GM18520 (cell line): Measurements from ENCODE around the gene EGFL7.

Experiments used
- ATAC-seq: cut with Tn5 transposase; IDR thresholded peaks from one replicate; pipeline ENCODE4 v1.9.1; 2021; ENCODE audit not compliant: unreplicated experiment

EGFL7 gene

DNA sequence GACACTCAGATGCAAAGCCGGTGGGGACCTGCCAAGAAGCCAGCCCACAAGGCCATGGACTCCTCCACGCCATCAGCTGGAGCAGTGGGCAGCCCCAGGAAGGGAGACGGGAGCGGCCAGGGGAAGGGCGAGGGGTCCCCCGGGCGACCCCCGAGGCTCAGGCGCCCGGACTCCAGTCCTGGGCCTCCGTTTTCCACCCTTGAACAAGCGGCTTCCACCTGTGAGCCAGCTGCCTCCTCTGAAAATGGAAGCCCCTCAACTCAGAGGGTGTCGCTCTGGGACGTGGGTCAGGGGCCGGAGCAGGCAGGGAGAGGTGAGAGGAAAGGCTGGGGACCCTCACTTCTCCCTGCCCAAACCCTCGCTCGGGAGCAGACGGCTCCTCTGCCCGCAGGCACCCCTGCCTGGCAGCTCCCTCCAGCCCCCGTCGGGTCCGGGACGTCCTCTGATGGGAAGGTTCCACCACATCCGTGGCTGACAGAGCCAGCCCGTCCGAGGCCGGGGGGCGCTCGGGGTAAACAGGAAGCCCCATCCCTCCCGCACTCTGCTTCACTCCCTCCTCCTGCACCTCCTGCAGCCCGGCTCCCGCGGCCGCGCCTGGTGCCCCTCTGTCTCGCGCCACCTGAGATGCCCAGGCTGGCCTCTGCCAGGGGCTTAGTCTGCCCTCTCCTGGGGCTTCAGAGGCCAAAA, 3.7 kb upstream of the EGFL7 start:
- ATAC-seq = no peak

DNA sequence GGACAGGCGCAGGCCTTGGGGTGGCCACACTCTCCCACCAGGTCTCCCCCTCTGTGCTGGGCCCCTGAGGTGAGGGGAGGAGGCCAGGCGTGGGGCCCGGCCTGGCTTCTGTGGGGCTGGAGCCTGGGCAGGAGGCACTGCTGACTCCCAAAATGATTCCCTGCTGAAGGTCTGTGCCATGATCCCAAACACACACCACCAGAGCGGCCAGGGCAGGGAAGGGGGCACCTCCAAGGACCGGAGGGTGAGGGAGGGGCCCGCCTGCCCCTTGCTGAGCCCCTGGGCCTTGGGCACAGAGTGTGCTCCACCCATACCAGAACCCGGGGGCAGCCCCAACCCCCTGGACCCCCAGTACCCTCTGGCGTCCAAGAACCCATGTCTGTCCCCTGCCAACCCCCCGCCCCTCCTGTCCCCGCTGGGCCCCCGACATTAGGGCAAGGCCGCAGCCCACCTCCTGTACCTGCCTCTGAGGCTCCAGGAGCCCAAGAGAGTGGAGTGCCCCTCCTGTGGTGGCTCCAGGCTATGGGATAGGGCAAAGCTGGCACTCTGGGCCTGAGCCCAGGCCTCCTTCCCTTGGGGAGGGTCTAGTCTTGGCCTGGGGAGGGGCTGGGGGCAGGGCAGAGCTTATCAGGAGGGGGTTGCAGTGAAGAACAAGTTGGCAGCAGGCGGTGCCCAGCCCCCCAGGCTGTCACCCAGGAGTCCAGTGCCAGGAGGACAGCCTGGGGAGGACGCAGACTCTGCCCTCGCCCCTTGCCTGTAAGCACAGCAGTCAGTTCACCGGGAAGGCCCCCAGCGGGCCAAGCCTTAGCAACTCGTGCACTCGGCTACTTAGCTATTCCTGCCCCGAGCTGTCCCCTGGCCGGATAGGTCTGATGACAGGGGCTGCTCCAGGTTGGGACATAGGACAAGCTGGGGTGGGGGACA, 2.6 kb upstream of the EGFL7 start:
- ATAC-seq = no peak

DNA sequence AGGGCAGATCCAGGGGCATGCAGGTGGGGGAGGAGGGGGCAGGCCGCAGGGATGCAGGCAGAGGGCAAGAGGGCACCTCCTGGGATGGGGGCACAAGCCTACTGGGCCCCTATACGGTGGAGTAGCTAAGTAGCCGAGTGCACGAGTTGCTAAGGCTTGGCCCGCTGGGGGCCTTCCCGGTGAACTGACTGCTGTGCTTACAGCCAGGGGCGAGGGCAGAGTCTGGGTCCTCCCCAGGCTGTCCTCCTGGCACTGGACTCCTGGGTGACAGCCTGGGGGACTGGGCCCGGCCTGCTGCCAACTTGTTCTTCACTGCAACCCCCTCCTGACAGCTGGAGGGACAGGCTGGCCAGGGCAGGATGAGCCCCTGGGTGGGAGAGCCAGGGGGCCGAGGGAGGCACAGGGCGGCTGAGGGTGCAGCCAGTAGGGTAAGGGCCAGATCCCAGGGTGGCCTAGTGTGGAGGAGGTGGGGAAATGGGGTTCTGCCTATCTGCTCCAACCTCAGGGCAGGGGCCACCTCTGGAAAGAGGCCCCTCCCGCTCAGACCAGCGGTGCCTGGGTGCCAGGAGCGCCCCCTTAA, 1.7 kb upstream of the EGFL7 start:
- ATAC-seq = no peak

DNA sequence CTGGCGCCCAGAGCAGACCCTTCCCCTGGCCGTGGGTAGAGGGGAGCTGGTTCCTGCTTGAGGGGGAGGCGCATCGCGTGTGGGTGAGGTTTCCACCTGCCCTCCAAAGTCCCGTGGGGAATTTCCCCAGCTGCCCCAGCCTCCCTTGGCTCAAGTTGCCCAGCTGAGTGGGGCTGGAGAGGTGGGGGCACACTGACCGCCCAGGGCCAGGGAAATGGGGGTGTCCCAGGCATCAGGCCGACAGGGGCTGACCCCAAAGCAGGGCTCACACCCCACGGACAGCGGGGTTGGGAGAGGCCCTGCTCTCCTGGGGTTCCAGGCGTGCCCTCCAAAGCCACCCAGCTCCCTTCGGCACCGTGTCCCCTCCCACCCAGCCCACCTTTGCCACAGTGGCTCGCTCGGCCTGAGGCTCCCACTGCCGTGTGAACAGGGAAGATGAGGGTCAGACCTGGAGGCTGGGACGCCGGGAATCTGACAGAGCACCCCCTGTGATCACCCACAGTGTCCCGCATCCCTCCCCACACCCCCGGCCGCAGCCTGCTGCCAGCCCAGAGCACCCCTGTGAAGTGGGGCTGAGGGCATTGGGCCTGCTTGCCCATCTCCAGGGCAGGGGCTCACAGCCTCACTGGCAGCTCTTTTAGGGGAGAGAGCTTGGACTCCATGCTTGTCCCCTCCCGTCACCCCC, 933 bp upstream of the EGFL7 start:
- ATAC-seq = no peak

DNA sequence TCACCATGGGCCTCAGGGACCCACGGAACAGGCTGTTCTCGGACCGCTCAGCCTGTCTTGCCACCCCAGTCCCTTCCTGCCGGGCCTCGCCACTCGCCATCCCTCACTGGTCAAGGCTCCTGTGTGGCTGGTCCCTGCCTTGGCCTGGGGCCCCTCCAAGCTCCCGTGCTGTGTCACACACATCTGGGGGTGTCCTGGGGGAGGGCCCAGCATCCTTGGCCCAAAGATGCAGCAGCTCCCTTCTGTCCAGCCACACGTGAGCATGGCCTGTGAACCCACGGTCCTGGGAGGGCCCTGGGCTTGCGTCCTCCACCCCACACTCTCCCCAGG, 425 bp upstream of the EGFL7 start:
- no peak for ATAC-seq

DNA sequence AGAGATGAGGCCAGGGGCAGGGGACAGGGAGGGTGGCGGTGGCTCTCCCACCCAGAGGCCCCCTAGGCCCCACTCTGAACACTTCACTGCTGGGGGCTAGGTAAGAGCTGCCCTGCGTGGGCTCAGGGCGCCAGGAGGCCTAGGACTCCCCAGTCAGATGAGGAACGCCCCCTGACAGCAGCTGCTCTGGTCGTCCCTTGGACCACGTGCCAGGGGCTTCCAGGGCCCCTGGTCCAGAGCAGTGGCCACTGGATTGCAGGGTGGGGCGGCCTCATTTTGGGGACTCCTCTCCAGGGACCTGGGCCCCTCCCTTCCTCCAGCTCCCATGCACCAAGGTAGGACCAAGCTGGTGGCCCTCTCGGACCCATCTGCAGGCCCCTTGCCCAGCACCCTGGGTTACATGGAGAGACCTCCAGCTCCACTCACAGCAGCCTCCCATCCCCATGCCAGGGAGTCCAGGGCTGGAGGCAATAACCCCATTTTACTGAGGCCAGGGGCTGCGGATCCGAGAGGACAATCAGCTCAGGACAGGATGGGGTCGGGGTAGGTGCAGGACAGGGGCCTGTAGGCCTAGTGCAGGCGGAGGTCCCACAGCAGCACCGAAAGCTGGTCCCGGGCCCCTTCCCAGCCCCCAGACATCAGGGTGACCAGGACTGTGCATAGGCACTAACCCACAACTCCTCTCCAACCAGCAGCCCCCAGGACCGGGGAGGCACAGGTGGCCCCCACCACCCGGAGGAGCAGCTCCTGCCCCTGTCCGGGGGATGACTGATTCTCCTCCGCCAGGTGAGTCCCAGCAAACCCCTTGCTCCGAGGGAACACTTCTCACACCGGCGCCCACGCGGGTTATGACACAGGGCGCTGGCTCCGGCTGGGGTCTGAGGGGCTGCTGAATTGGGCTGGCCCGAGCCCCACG, 1.5 kb downstream of the EGFL7 start:
- no peak for ATAC-seq

DNA sequence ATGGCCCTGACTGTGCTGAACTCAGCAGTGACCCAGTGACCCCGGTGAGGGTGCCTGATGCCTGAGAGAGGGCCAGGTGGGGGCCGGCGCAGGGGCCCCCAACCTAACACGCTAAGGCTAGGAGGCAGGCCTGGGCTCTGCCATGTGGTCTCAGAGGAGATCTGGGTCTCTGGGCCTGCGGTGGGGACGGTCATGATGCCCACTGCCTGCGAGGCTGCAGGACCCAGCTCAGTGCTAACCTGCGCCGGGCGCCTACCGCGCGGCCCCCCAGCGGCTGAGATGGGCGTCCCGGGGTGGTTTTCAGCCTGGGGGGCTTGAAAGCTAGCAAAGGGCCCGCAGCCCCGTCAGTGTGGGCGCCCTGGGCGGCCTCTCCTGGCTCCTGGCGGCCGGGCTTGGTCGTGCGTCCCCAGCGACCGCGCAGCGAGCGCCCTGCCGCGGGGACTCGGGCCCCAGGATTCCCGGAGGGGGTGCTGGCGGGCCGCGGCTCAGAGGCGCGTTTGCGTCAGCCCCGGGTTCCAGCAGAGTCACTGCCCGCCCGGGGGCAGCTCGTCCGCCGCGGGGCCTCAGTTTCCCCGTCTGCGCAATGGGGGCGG, 2.5 kb downstream of the EGFL7 start:
- ATAC-seq = no peak

DNA sequence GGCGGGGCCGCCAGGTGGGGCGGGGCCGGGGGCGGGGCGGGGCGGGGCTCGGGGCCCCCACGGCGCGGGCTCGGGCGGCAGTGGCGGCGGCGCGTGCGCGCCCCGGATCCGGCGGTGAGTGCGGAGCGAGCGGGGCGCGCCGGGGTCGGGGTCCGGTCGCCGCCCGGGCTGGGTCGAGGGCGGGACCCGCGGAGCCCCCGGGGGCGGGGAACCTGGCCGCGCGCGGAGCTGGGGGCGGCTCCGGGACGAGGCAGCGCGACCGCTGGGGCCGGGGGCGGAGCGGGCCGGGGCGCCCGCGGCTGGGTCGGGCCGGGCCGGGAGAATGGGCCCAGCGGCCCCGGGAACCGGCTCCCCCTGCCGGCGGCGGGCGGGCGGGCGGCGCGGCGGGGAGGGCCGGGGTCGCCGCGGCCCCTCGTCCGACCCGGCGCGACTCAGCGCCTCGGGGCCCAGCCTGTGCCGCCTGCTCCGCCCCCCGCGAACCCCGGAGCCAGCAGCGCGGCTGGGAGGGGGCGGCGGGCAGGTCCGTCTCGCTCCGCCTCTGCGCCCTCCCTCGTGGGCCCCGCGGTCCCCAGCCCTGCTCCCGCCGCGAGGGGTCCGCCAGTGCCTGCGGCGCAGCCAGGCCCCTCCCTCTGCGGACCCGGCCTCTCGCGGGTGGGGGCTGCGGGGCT, 3.1 kb downstream of the EGFL7 start:
- ATAC-seq = no peak

DNA sequence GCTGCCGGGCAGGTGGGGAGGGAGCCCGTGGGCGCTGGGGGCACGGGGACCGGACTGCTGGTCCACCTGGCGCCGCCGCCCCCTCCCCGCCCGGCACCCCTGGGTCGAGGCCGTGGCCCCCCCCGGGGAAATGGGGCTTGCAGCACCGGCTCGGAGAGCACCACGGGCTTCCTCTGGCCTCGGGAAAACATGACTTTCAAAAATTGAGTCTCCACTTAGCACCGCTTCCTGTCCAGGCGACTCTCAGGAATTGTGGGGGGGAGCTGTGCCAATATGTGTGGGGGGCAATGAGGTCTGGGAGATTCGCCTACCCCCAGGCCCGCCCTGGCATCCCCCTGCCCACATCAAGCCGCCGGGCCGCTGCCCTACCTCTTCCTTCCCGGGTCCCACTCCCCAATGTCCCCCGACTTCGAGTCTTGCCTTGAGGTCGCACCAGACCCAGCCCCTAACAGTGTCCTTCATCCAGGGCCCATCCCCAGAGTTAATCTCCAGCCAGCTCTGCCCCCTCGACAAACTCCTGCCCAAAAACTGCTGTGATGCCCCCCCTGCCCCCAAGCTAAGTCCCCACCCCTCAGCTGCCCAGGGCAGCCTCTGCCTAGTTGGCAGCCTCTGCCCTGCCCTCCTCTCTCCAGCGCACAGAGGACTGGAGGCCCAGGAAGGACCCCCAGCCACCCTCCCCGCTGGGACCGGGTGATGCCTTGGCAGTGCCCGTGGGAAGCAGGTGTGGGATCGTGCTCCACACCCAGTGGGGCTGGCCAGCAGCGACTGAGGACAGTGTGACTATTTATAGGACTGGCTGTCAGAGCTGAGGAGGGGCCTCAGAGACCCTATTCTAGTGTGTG, 3.9 kb downstream of the EGFL7 start:
- no peak for ATAC-seq

DNA sequence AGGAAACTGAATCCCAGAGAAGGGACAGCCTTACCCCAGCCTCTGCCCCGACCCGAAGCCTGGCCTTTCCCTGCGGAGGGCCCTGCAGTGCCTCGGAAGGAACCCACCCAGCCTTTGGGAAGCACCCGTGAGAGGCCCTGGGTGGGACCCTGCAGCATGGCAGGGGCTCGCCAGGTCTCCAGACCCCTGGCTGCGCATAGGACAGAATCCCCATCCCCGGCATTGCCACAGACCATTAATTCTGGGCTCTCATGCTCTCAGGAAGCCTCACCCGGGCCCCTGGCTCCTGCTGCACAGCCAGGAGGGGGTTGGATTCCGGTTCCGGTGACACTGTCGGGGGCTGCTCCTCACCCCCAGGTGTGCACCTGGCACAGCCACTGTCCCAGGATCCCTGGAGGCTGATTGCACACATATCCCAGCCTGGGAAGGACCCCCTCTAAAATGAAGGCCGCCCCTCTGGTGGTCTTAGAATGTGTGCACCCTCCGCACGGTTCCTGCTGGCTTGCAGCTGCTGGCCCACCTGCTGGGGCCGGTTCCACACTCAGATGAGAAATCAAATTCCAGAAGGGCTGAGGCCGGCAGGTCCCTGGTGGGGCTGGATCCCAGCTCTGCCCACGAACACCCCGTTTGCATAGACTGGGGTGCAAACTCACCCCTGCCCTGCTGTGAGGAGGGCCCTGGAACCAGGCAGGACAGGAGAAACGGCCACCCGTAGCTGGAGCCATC, 4.7 kb downstream of the EGFL7 start:
- ATAC-seq = no peak

DNA sequence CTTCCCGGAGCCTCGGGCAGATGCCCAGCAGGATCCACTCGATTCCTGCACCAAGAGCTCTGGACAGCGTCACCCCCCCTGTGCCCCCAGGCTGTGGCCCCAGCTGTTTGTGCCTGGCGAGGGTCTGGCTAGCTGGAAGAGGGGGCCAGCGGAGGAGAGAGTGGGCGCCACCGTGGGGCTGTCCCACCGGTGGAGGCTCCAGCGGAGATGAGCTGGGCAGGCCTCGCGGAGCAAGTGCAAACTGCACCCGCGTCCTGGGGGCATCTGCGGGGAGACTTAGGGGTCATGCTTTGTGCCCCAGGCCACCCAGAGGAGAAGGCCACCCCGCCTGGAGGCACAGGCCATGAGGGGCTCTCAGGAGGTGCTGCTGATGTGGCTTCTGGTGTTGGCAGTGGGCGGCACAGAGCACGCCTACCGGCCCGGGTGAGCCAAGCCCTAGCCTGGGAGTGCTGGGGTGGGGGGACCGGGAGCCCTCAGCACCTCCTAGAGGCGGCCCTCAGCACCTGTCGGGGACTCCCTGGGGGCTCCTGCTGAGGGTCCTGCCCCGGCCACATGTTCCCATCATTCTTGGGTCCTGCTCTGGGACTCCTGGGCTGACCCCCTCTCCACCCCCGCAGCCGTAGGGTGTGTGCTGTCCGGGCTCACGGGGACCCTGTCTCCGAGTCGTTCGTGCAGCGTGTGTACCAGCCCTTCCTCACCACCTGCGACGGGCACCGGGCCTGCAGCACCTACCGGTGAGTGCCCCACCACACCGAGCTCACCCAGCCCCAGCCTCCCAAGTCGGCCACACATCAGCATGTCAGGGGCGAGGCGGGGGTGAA, 5.4 kb downstream of the EGFL7 start:
- ATAC-seq = no peak

DNA sequence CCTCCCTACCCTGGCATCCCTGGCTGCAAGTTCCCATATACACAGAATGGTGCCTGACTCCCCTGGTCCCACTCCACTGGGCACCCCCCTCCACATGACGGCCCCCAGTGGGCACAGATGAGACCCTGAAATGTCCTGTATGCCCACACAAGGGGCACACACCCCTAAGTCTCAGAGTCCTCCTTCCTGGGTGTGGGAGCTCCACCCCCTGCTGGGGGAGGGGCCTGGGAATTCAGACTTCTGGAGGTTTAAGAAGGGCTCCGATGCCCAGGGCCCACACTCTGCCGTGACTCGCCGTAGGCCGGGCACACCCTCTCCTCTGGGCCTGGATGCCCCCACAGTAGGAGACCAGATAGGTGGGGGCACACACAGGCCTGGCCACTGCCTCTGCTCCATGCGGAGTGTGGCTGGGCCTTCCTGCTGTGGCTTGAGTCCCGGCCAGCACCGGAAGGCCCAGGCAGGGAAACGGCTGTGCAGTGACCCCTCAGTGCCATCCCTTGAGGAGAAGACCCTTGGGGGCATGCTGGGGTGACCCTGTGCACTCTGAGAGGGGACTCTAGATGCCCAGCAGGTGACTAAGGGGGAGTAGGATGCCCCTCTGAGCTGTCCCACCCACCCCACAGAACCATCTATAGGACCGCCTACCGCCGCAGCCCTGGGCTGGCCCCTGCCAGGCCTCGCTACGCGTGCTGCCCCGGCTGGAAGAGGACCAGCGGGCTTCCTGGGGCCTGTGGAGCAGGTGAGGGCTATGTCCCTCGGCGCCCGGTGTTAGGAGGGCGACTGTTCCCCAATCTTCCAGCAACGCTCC, 6.5 kb downstream of the EGFL7 start:
- ATAC-seq = no peak

DNA sequence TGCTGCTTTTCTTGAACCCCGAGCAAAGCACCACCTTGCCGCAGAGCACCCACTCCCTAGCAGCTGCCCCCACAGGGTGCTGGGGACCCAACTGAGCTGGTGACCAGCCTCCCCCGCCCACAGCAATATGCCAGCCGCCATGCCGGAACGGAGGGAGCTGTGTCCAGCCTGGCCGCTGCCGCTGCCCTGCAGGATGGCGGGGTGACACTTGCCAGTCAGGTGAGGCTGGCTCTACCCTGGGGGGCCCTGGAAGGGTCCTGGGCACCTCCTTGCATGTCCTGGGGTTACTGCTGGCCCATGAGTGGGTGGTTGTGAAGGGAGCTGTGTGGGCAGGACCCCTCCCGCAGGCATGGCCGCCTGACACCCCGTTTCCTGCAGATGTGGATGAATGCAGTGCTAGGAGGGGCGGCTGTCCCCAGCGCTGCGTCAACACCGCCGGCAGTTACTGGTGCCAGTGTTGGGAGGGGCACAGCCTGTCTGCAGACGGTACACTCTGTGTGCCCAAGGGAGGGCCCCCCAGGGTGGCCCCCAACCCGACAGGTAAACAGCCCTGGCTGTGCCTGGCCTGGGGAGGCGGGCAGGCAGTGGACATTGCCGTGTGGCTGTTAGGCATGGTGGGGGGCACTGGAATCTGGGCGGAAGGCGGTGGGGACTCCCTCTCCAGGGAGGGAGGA, 7.2 kb downstream of the EGFL7 start:
- ATAC-seq = no peak

DNA sequence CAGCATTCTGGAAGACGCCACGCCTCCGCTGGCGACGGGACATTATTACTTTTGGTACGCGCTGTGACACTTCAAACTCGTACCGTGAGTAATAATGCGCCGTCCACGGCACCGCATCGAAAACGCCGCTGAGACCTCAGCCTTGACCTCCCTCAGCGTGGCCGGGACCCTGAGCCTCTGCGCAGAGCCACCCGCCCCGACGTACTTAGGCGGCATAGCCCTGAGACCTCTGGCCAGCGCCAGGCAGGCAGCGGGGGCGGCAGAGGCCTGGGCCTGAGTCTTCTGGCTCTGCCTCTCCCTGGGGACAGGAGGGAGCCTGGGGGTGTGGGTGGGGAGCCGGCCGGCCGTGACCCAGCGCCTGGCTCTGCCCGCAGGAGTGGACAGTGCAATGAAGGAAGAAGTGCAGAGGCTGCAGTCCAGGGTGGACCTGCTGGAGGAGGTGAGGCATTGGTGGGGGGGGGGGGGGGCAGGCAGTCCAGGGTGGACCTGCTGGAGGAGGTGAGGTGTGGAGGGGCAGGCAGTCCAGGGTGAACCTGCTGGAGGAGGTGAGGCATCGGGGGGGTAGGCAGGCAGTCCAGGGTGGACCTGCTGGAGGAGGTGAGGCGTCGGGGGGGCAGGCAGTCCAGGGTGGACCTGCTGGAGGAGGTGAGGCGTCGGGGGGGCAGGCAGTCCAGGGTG, 8.0 kb downstream of the EGFL7 start:
- no peak for ATAC-seq

DNA sequence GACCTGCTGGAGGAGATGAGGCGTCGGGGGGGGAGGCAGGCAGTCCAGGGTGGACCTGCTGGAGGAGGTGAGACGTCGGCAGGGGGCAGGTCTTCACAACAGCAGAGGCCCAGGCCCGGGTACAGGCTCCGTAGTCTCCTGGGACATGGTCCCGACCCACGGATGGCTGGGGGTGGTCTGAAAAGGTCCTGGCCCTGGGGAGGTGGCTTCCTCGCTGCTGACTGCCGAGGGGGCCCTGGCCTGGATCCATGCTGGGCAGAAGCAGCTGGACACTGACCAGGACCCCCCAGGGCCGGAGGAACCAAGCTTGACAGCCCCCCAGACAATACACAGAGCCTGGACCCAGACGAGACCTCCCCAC, 8.5 kb downstream of the EGFL7 start:
- no peak for ATAC-seq
